GM18499 (cell line): ENCODE measurements around the gene MOV10.
"Not testable (repeated sequence)": the region's sequence is repeated elsewhere in the genome, so short reads cannot be mapped to it uniquely, and the experiment has no call there.

Experiments used
- ATAC-seq: cut with Tn5 transposase; IDR thresholded peaks from one replicate; pipeline ENCODE4 v1.9.1; 2021; ENCODE audit warnings: moderate number of reproducible peaks; ENCODE audit not compliant: insufficient read depth, unreplicated experiment

The MOV10 gene, protein sequence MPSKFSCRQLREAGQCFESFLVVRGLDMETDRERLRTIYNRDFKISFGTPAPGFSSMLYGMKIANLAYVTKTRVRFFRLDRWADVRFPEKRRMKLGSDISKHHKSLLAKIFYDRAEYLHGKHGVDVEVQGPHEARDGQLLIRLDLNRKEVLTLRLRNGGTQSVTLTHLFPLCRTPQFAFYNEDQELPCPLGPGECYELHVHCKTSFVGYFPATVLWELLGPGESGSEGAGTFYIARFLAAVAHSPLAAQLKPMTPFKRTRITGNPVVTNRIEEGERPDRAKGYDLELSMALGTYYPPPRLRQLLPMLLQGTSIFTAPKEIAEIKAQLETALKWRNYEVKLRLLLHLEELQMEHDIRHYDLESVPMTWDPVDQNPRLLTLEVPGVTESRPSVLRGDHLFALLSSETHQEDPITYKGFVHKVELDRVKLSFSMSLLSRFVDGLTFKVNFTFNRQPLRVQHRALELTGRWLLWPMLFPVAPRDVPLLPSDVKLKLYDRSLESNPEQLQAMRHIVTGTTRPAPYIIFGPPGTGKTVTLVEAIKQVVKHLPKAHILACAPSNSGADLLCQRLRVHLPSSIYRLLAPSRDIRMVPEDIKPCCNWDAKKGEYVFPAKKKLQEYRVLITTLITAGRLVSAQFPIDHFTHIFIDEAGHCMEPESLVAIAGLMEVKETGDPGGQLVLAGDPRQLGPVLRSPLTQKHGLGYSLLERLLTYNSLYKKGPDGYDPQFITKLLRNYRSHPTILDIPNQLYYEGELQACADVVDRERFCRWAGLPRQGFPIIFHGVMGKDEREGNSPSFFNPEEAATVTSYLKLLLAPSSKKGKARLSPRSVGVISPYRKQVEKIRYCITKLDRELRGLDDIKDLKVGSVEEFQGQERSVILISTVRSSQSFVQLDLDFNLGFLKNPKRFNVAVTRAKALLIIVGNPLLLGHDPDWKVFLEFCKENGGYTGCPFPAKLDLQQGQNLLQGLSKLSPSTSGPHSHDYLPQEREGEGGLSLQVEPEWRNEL

DNA sequence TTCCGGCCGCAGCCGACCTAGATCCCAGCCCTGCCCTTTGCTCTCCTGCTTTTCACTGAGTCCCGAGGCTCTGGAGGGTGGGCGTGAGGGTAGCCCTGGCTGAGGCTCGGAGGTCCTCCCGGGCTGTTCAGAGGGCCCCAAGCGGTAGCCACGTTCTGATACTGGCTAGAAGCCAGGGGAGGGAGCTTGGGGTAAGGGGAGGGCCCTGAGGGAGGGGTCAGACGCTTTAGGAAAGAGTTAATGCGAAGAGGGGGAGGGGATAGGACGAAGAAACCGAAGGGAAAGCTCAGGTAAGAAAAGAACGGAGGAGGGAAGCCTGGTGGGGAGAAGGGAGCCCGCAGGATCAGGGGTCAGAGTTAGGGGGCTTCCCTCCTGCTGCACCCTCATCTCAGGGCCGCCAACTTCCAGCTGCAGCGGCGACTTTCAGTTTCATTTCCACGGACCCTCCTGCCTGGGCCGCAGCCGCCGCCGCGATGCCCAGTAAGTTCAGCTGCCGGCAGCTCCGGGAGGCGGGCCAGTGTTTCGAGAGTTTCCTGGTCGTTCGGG lies at the start of gene MOV10:
TSS of gene MOV10 (plus strand) at position 220 of the 546 bp plus-strand sequence. CDS start at position 474, 254 bp downstream.
- no peak for ATAC-seq

DNA sequence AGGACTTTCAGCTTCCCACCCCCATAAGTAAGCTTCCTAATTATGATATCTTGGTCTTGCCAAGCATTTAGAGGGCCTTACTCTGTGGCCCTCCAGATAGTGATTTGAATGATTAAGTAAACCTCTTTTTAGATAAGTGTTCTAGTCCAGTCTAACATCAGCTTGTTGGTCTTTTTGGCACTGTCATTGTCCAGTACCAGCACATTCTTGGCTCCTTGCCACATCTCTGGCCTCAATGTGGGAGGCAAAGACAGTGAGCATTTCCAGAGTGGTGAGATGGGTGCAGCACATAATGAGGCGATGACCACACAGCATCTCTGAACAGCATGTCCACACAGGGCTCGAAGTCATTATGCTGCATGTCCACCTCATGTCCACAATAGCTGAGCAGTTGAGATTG lies 48.8 kb upstream of the MOV10 start:
- ATAC-seq, result no peak

DNA sequence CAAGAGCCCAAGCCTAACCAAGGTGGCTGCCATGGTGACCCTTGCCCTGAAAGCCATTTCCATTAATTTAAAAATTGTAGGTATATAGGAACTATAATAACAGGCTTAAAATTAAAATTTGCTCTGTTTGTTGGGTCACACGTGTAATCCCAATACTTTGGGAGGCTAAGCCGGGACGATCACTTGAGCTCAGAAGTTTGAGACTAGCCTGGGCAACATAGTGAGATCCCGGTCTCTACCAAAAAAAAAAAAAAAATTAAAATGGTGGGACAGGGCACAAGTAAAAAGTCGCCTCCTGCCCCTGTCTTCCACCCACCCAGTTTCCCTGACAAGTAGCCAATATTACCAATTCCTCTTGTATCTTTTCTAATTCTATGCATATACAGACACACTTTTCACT lies 48.3 kb upstream of the MOV10 start:
- no peak for ATAC-seq

DNA sequence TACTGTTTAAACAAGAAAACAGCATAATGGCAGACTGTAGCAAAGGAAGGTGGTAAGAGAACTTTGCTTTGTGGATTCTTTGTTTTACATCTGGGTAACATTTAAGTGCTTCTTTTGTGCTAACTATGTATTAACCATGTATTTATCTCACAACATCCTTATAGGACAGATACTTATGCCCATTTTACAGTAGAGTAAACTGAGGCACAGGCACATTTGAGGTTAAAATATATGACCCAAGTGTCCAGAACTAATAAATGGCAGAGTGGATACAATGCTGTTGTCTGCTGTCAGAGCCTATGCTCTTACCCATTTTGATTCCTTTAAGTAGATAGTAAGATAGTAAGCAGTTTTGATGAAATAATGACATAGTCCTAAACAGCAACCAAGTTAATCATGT lies 47.6 kb upstream of the MOV10 start:
- no peak for ATAC-seq

DNA sequence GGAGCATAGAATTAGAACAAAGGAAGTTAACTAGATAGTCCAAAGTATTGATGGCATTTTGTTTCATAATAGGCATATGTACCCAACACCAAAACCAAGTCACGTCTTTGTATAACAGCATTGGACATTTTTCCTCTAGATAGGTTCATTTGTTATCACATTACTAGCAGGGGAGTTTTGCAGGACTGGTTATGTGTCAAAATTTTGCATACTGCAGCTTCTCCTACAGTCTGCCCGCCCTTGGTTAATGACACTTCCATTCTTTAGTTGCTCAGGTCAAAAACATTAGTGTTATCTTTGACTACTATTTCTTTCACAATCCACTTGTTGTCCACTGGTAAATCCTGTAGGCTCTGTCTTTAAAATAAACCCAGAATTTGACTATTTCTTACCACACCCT lies 45.9 kb upstream of the MOV10 start:
- no peak for ATAC-seq

DNA sequence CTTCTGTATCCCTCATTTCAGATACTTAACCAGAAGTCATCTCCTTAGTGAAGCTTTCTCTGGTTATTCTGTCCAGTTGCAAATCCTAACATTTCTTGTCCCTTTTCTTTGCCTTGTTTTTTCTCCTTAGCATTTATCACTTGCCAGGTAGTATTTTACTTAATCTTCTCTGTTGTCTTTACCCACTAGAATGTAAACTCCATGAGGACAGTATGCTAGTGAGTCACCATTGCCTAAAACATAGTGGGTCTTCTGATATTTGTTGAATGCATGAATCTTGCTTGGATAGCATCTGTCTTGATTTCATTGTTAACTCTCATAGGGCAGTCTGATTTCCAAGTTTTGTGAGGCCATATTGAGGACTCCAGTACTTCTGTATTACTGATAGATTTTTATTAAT lies 45.2 kb upstream of the MOV10 start:
- ATAC-seq, result no peak

DNA sequence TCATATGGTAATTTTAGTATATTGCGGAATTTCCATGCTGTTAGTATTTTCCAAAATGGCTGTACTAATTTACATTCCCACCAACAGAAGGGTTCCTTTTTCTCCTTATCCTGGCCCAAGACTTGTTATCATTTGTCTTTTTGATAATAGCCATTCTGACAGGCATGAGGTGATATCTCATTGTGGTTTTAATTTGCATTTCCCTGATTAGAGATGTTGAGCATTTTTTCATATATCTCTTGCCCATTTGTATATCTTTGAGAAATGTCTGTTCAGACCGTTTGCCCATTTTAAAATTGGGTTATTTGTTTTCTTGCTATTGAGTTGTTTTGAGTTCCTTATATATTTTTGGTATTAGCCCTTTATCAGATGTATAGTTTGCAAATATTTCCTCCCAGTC lies 40.8 kb upstream of the MOV10 start:
- ATAC-seq, result no peak

DNA sequence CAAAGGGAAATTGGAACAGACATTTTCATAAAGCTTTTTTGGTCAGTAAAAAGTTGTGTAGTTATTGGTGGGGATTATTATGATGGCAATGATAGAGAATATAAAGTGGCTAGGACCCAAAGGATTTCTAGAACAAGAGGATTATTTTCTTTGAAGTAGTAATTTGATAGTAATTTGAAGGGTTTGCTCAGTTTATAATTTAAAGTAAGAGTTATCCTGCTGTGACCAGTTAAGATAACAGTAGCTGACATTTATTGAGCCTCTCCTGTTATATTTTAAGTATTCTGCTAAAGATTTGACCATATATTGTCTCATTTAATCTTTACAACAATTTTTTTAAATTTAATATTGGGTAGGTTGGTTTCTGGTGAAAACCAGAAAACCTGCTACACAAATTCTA lies 40.1 kb upstream of the MOV10 start:
- ATAC-seq, result no peak

DNA sequence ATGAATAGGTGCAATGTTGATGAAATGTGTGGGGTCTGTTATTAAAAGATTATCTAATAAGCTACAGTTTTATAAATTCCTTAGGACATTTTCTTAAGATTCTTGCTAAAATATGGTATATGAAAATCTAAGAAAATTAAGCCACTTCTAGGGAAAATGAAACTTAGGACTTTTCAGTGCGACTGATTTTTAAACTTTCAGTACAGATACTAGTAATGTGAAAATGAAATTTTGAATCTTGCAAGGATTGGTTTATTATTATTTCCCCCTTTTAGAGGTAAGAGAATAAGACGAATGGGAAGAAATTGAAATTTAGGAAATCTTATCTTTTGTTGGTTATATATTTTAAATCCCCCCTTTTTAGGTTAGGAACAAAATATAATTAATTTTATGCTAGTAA lies 38.4 kb upstream of the MOV10 start:
- no peak for ATAC-seq

DNA sequence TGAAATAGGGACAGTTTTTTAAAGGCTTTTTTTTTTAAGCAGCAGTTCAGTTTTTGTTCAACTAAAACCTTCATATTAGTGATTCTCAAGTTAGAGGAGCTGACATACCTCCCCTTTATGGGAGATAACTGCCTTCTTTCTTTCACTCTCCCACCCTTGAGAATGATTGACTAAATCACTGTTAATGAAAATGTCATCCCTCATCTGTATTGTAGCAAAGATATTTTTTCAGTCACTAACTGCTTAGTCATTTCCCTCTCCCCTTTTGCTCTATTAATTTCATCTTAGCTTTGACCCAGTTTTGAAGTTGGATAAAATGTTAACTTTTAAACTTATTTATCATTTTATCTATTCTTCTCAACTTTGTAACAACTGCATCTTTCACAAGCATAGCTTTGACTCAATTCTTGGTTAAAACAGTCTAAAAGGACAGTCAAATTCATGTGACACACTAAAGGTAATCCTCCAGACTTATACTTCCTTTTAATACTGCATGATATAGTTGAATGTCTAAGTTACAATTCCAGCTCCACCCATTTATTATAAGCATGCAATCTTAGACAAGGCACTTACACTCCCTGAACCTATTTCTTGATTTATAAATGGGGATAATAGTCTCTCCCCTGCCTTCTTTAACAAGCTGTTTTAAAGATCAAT lies 37.7 kb upstream of the MOV10 start:
- no peak for ATAC-seq

DNA sequence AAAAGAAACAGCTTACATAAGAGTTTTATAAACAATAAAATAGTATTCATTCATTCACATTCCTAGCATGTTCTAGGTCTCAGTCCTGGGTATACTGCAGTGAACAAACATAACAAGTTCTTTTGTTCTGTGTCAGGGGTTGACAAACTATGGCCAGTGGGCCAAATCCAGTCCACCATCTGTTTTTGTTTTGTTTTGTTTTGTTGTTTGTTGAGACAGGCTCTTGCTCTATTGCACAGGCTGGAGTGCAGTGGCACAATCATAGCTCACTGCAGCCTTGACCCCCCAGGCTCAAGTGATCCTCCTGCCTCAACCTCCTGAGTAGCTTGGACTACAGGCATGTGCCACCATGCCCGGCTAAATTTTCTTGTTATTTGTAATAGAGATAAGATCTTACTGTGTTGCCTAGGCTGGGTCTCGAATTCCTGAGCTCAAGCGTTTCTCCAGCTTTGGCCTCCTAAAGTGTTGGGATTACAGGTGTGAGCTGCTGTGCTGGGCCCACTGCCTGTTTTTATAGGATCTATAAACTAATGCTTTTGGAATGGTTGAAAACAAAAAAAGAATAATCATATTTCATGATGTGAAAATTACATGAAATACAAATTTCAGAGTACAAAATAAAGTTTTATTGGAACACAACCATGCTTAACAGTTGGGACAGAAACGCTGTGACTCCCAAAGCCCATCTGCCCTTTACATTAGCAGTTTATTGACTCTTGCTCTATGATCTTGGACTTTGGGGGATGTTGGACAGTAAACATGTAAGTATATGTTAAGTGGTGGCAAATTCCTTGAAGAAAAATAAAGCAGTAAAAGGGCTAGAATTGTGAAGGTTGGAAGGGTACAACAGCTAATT lies 37.0 kb upstream of the MOV10 start:
- no peak for ATAC-seq

DNA sequence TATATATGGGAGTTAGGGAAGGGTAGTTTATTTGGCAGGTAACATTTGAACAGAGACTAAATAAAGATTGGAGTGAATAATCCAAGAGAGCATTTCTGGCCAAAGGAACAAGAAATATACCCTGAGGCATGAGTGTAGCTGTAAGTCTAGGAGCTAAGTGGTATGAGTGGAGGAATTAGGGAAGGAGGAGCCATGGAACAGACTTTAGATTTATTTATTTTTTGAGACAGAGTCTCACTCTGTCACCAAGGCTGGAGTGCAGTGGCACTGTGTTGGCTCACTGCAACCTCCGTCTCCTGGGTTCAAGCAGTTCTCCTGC lies 36.4 kb upstream of the MOV10 start:
- ATAC-seq, result no peak

DNA sequence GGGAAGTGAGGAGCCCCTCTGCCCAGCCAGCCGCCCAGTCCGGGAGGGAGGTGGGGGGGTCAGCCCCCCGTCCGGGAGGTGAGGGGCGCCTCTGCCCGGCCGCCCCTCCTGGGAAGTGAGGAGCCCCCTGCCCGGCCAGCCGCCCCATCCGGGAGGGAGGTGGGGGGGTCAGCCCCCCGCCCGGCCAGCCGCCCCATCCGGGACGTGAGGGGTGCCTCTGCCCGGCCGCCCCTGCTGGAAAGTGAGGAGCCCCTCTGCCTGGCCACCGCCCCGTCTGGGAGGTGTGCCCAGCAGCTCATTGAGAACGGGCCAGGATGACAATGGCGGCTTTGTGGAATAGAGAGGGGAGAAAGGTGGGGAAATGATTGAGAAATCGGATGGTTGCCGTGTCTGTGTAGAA lies 34.0 kb upstream of the MOV10 start:
- ATAC-seq, result not testable (repeated sequence)

DNA sequence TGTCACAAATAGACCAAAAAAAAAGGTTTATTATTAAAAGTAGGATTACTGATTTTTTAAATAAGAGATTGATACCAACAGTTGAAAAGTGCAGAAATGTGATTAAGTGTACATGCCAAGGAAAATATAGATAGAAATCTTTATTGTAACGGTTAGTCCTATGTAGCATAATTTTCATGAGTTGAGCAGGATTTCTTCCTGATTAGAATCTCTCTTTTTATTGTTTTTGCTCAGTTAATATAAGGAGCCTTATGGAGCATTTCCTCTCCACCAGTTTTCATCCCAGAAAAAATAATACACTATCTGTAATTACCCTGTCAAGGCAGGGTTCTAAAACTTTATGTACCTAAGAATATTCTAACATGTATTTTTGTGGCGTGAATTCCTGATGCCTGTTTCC lies 31.4 kb upstream of the MOV10 start:
- ATAC-seq, result no peak

DNA sequence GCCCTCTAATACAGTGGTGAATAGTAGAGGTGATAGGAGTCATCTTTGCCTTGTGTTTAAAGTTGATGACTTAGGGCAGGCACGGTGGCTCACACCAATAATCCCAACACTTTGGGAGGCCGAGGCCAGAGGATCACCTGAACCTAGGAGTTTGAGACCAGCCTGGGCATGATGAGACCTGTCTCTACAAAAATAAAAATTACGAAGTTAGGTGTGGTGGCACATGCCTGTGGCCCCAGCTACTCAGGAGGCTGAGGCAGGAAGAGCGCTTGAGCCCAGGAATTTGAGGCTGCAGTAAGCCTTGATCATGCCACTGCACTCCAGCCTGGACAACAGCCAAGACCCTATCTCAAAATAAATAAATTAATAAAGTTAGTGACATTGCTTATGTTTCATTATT lies 28.2 kb upstream of the MOV10 start:
- ATAC-seq, result no peak

DNA sequence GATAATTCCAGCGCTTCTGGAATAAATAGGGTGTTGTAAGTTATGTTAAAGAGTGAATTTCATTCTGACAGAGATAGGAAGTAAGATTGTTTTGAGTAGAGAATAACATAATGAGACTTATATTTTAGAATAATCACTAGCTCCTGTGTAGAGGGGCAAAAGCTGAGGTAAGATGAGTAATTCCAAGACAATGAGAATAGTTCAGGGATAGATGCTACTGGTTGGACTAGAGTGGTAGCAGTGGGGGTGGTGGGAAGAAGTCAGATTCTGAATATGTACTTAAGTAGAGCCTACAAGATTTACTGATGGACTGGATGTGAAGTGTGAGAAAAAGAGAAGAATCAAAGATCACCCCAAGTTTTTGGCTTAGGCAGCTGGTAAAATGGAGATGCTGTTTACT lies 23.3 kb upstream of the MOV10 start:
- ATAC-seq, result no peak

DNA sequence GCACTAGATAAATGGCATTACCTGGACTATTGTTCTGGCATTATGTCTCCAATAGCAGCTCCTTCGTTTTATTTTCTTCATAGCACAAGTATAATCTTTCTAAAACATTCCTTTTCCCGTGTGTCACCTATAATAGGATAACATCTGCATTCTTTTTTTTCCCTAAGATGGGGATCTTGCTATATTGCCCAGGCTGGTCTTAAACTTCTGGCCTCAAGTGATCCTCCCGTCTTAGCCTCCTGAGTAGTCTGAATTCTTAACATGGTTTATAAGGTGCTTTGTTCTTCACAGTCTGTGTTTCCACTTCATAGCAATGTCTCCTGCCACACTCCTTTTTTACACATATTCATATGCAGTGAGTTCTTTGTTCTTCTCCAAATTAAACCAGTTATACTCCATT lies 8.6 kb upstream of the MOV10 start:
- ATAC-seq, result no peak

DNA sequence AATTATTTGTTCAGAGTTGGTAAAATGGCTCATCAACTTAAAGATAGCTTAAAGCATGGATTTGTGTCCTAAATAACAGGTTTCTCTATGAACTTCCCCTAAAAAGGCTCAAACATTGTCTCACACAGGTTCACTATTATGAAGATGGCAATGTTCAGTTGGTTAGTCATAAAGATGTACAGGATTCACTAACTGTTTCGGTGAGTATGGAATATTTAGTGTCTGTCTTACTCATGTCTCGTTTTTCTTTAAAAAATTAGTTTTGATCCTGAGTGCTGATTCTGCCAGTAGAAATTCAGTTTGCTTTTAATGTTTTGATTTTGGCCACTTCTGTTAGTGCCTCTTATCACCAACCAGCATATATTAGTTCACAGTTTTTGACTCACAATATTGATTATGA lies 7.5 kb upstream of the MOV10 start:
- ATAC-seq, result no peak

DNA sequence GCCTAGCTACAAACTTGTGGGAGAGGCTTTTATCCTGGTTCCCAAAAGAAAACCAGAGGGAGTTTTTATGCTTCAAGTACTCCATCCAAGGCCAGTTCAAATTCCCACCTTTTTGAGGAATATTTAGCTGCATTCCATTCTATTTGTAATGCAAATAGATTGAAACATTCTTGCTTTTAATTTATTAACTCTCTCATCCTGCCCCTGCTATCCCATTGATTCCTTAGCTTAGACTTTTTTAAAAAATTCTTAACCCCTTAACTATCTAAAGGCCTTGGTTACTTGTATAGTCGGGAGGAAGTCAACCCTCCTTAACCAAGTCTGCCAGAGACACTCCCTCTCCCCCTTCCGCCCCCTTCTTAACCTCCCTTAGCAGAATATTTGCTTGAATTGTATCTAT lies 2.5 kb upstream of the MOV10 start:
- no peak for ATAC-seq

DNA sequence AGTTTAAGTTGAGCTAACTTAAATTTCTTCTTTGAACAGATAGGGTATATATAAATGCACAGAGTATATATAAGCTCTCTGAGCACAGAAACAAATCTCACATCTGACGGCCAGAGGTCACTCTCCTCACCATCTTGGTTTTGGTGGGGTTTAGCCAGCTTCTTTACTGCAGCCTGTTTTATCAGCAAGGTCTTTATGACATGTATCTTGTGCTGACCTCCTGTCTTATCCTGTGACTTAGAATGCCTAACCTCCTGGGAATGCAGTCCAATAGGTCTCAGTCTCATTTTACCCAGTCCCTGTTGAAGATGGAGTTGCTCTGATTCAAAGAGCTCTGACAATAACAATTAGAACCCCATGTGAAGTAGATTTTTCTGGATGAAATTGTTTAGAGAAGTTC lies 1.6 kb upstream of the MOV10 start:
- no peak for ATAC-seq
